SK-N-SH treated with all-trans-retinoic acid at 6 μM for 48 hours (cell line): ENCODE results near the gene NEK4.

Experiments used
- ATAC-seq: fragments of 200-7000 bp; cut with Tn5 transposase; 3 replicates; pipeline ENCODE4 v1.9.1; 2020; ENCODE audit warnings: mild to moderate bottlenecking, moderate library complexity
- ARNTL ChIP-seq: fragments of 450-650 bp; formaldehyde crosslinking; IDR thresholded peaks from 2 replicates; pipeline ENCODE4 v1.5.0; 2020; ENCODE audit warnings: low read depth, mild to moderate bottlenecking, moderate library complexity, borderline replicate concordance
- BACH2 ChIP-seq: fragments of 250-450 bp; sonication (Bioruptor Pico); IDR thresholded peaks from 2 replicates; pipeline ENCODE4 v1.9.0; 2021; ENCODE audit warnings: mild to moderate bottlenecking, borderline replicate concordance
- CSDC2 ChIP-seq: fragments of 250-450 bp; sonication (Bioruptor Pico); IDR thresholded peaks from 2 replicates; pipeline ENCODE4 v1.5.0; 2020; ENCODE audit warnings: mild to moderate bottlenecking, moderate library complexity
- ESRRG ChIP-seq: fragments of 250-450 bp; sonication (Bioruptor Pico); IDR thresholded peaks from 2 replicates; pipeline ENCODE4 v1.6.1; 2021; ENCODE audit warnings: mild to moderate bottlenecking
- GLIS3 ChIP-seq: fragments of 250-450 bp; sonication (Bioruptor Pico); IDR thresholded peaks from 2 replicates; pipeline ENCODE4 v1.5.0; 2020; ENCODE audit warnings: mild to moderate bottlenecking, moderate library complexity
- ISL1 ChIP-seq: fragments of 250-450 bp; sonication (Bioruptor Pico); IDR thresholded peaks from 2 replicates; pipeline ENCODE4 v2.1.2; 2022; ENCODE audit warnings: mild to moderate bottlenecking, moderate library complexity
- OSR1 ChIP-seq: fragments of 250-450 bp; sonication (Bioruptor Pico); IDR thresholded peaks from 2 replicates; pipeline ENCODE4 v1.8.0; 2022; ENCODE audit warnings: moderate library complexity, mild to moderate bottlenecking, inconsistent platforms
- PPARA ChIP-seq: fragments of 250-450 bp; sonication (Bioruptor Pico); IDR thresholded peaks from 2 replicates; pipeline ENCODE4 v1.5.0; 2020; ENCODE audit warnings: mild to moderate bottlenecking, borderline replicate concordance
- RARB ChIP-seq: fragments of 250-450 bp; sonication (Bioruptor Pico); IDR thresholded peaks from 2 replicates; pipeline ENCODE4 v1.8.0; 2021; ENCODE audit warnings: mild to moderate bottlenecking, moderate library complexity
- SNAI2 ChIP-seq: fragments of 250-450 bp; sonication (Bioruptor Pico); IDR thresholded peaks from 2 replicates; pipeline ENCODE4 v1.5.0; 2020; ENCODE audit warnings: mild to moderate bottlenecking, moderate library complexity
- TOX ChIP-seq: fragments of 250-450 bp; sonication (Bioruptor Pico); IDR thresholded peaks from 2 replicates; pipeline ENCODE4 v1.8.0; 2021; ENCODE audit warnings: mild to moderate bottlenecking, moderate library complexity, borderline replicate concordance
- ZC3H10 ChIP-seq: fragments of 250-450 bp; sonication (Bioruptor Pico); IDR thresholded peaks from 2 replicates; pipeline ENCODE4 v1.5.1; 2021; ENCODE audit warnings: mild to moderate bottlenecking, moderate library complexity
- ZFP3 ChIP-seq: fragments of 250-450 bp; sonication (Bioruptor Pico); IDR thresholded peaks from 2 replicates; pipeline ENCODE4 v1.5.0; 2020; ENCODE audit warnings: mild to moderate bottlenecking, moderate library complexity
- ZFP30 ChIP-seq: fragments of 450-650 bp; formaldehyde crosslinking; IDR thresholded peaks from 2 replicates; pipeline ENCODE4 v1.5.0; 2022; ENCODE audit warnings: mild to moderate bottlenecking, moderate library complexity
- ZNF70 ChIP-seq: fragments of 450-650 bp; formaldehyde crosslinking; IDR thresholded peaks from 2 replicates; pipeline ENCODE4 v1.5.0; 2020; ENCODE audit warnings: mild to moderate bottlenecking, moderate library complexity
- ZNF8 ChIP-seq: fragments of 450-650 bp; formaldehyde crosslinking; IDR thresholded peaks from 2 replicates; pipeline ENCODE4 v1.5.0; 2020; ENCODE audit warnings: mild to moderate bottlenecking, moderate library complexity
- TF ChIP-seq, protein P1 (sequence below): fragments of 250-450 bp; sonication (Bioruptor Pico); IDR thresholded peaks from 2 replicates; pipeline ENCODE4 v1.5.0; 2020; ENCODE audit warnings: mild to moderate bottlenecking, moderate library complexity
- TF ChIP-seq, protein P2 (sequence below): fragments of 250-450 bp; sonication (Bioruptor Pico); IDR thresholded peaks from 2 replicates; pipeline ENCODE4 v1.5.1; 2020; ENCODE audit warnings: low read depth, mild to moderate bottlenecking, moderate library complexity
- TF ChIP-seq, protein P3 (sequence below): fragments of 250-450 bp; sonication (Bioruptor Pico); IDR thresholded peaks from 2 replicates; pipeline ENCODE4 v1.8.0; 2020; ENCODE audit warnings: mild to moderate bottlenecking, moderate library complexity, borderline replicate concordance
- TF ChIP-seq, protein P4 (sequence below): fragments of 250-450 bp; sonication (Bioruptor Pico); IDR thresholded peaks from 2 replicates; pipeline ENCODE4 v1.5.1; 2021; ENCODE audit warnings: mild to moderate bottlenecking, moderate library complexity

NEK4 gene

DNA sequence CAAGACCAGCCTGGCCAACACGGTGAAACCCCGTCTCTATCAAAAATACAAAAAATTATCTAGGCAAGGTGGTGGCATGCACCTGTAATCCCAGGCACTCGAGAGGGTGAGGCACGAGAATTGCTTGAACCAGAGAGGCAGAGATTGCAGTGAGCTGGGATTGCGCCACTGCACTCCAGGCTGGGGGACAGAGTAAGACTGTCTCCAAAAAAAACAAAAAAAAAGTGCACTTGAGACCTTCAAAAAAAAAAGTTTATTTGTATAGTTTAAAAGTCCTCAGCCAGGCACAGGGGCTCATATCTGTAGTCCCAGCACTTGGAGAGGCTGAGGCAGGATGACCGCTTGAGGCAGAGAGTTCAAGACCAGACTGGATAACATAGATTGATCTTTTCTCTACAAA is 87.1 kb downstream of the NEK4 start:
- ATAC-seq: no peak
- no peak for TF ChIP-seq ZC3H10
- no peak for TF ChIP-seq RARB (CRISPR knock-in tag)
- TF ChIP-seq, protein P1, sequence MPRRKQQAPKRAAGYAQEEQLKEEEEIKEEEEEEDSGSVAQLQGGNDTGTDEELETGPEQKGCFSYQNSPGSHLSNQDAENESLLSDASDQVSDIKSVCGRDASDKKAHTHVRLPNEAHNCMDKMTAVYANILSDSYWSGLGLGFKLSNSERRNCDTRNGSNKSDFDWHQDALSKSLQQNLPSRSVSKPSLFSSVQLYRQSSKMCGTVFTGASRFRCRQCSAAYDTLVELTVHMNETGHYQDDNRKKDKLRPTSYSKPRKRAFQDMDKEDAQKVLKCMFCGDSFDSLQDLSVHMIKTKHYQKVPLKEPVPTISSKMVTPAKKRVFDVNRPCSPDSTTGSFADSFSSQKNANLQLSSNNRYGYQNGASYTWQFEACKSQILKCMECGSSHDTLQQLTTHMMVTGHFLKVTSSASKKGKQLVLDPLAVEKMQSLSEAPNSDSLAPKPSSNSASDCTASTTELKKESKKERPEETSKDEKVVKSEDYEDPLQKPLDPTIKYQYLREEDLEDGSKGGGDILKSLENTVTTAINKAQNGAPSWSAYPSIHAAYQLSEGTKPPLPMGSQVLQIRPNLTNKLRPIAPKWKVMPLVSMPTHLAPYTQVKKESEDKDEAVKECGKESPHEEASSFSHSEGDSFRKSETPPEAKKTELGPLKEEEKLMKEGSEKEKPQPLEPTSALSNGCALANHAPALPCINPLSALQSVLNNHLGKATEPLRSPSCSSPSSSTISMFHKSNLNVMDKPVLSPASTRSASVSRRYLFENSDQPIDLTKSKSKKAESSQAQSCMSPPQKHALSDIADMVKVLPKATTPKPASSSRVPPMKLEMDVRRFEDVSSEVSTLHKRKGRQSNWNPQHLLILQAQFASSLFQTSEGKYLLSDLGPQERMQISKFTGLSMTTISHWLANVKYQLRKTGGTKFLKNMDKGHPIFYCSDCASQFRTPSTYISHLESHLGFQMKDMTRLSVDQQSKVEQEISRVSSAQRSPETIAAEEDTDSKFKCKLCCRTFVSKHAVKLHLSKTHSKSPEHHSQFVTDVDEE (CRISPR knock-in tag): no peak
- no peak for TF ChIP-seq ESRRG (CRISPR knock-in tag)
- no peak for TF ChIP-seq ZFP3 (CRISPR knock-in tag)
- TF ChIP-seq, protein P2, sequence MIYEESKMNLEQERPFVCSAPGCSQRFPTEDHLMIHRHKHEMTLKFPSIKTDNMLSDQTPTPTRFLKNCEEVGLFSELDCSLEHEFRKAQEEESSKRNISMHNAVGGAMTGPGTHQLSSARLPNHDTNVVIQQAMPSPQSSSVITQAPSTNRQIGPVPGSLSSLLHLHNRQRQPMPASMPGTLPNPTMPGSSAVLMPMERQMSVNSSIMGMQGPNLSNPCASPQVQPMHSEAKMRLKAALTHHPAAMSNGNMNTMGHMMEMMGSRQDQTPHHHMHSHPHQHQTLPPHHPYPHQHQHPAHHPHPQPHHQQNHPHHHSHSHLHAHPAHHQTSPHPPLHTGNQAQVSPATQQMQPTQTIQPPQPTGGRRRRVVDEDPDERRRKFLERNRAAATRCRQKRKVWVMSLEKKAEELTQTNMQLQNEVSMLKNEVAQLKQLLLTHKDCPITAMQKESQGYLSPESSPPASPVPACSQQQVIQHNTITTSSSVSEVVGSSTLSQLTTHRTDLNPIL (CRISPR knock-in tag): no peak
- no peak for TF ChIP-seq OSR1 (CRISPR knock-in tag)
- TF ChIP-seq ARNTL: no peak
- TF ChIP-seq TOX: no peak
- TF ChIP-seq, protein P3, sequence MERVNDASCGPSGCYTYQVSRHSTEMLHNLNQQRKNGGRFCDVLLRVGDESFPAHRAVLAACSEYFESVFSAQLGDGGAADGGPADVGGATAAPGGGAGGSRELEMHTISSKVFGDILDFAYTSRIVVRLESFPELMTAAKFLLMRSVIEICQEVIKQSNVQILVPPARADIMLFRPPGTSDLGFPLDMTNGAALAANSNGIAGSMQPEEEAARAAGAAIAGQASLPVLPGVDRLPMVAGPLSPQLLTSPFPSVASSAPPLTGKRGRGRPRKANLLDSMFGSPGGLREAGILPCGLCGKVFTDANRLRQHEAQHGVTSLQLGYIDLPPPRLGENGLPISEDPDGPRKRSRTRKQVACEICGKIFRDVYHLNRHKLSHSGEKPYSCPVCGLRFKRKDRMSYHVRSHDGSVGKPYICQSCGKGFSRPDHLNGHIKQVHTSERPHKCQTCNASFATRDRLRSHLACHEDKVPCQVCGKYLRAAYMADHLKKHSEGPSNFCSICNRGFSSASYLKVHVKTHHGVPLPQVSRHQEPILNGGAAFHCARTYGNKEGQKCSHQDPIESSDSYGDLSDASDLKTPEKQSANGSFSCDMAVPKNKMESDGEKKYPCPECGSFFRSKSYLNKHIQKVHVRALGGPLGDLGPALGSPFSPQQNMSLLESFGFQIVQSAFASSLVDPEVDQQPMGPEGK (CRISPR knock-in tag): no peak
- TF ChIP-seq ZFP30 (CRISPR knock-in tag): no peak
- TF ChIP-seq ZNF8: no peak
- TF ChIP-seq CSDC2: no peak
- no peak for TF ChIP-seq PPARA (CRISPR knock-in tag)

DNA sequence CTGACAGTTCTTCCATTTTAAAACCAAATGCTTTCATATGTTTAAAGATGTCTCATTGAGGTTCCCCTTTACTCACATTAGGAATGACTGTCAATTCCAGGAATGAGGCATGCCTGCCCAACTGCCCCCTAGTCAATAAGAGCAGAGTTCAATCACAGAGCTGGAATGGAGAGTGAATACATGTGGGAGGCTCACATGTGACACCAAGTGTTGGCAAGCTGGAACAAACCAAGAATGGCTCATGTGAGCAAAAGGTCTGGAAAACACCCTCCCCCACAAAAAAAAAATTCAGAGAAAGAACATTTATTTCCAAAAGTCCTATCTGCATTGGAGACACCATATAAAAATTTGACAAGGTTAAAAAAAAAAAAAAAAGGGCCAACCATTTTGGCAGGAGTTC is 88.7 kb downstream of the NEK4 start:
- TF ChIP-seq, protein P1 (CRISPR knock-in tag): no peak
- TF ChIP-seq TOX (no peak), BACH2 (CRISPR knock-in tag) (no peak), ISL1 (CRISPR knock-in tag) (no peak), GLIS3 (CRISPR knock-in tag) (no peak), ARNTL (no peak), ZNF8 (no peak), ZFP3 (CRISPR knock-in tag) (no peak), ZFP30 (CRISPR knock-in tag) (no peak), ZNF70 (CRISPR knock-in tag) (no peak), CSDC2 (no peak), ESRRG (CRISPR knock-in tag) (no peak), RARB (CRISPR knock-in tag) (no peak)
- TF ChIP-seq, protein P4, sequence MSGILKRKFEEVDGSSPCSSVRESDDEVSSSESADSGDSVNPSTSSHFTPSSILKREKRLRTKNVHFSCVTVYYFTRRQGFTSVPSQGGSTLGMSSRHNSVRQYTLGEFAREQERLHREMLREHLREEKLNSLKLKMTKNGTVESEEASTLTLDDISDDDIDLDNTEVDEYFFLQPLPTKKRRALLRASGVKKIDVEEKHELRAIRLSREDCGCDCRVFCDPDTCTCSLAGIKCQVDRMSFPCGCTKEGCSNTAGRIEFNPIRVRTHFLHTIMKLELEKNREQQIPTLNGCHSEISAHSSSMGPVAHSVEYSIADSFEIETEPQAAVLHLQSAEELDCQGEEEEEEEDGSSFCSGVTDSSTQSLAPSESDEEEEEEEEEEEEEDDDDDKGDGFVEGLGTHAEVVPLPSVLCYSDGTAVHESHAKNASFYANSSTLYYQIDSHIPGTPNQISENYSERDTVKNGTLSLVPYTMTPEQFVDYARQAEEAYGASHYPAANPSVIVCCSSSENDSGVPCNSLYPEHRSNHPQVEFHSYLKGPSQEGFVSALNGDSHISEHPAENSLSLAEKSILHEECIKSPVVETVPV (CRISPR knock-in tag): no peak
- TF ChIP-seq, protein P2 (CRISPR knock-in tag): no peak
- peak; percentile 53 for ATAC-seq

DNA sequence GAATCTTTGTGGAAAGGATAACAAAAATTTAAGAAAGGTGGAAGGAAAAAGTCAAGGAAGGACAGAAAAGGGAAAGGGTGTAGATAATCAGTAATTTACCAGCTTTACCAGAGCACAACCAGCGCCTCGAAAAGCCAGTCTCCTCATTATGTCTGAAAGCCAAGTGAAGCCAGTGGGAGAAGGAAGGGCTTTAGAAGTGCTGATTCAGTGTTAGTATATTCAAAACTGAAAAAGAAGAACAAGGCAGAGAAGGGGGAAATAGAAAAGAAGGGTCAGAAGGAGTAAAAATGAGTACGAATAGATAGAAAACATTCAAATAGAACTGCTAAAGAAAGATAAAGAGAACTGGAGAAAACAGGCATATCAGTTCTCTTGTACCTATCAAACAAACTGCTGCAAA is 89.1 kb downstream of the NEK4 start:
- ATAC-seq: no peak
- TF ChIP-seq, protein P3 (CRISPR knock-in tag): no peak
- TF ChIP-seq SNAI2 (CRISPR knock-in tag) (no peak), TOX (no peak), ZNF70 (CRISPR knock-in tag) (no peak), ARNTL (no peak), ZFP30 (CRISPR knock-in tag) (no peak), ZFP3 (CRISPR knock-in tag) (no peak), RARB (CRISPR knock-in tag) (no peak), ZNF8 (no peak), OSR1 (CRISPR knock-in tag) (no peak)
- TF ChIP-seq, protein P2 (CRISPR knock-in tag): no peak
